Activated CD8-positive, alpha-beta memory T cell treated with anti-CD3 and anti-CD28 coated beads for 36 hours (primary cell): ENCODE measurements around the gene CCSER1. TPM values are rescaled to one million over a fixed set of nuclear protein-coding genes. Genes with fewer than 3 reads are reported as not detected.

Experiments
- CTCF ChIA-PET: fragments of 350-600 bp; sonication (Branson Sonifier 250); formaldehyde crosslinking; loops from one replicate; lab custom pipeline; 2021; ENCODE audit warnings: antibody characterized with exemption; lab: Charles Lee
- POLR2A ChIA-PET: fragments of 350-600 bp; sonication (Branson Sonifier 250); formaldehyde crosslinking; loops from one replicate; lab custom pipeline; 2021; ENCODE audit warnings: antibody characterized with exemption; lab: Charles Lee
- total RNA-seq, 2 experiments: library from RNA; stranded (reverse); gene quantifications; one replicate each; pipeline ENCODE4 v1.2.3, GENCODE V29; 2021

CCSER1 gene
- total RNA-seq, 2 experiments from 2014 or later, result 0.06 TPM; not detected in 1

GRCh38 chr4:91630054-91630453, 1502.9 kb downstream of the CCSER1 start:
- POLR2A ChIA-PET, result no interaction called here
- CTCF ChIA-PET, result no interaction called here

- POLR2A ChIA-PET, result no interaction called here
- CTCF ChIA-PET, result no interaction called here
Observed at GRCh38 chr4:91630764-91631163, 1503.6 kb downstream of the CCSER1 start.

- ChIA-PET POLR2A (no interaction called here), CTCF (no interaction called here)
Observed at GRCh38 chr4:91631335-91631734, 1504.1 kb downstream of the CCSER1 start.

- POLR2A ChIA-PET, result no interaction called here
- CTCF ChIA-PET, result no interaction called here
Observed at GRCh38 chr4:91636083-91636482, 1508.9 kb downstream of the CCSER1 start.

Other genes with a start within 250 kb of the CCSER1 start
- gene MMRN1, start 232.5 kb upstream of the CCSER1 start, total RNA-seq, result not detected